Immature natural killer cell (primary cell): ENCODE results near the gene POU2F1. TPM values are rescaled to one million over a fixed set of nuclear protein-coding genes. Genes with fewer than 3 reads are reported as not detected.

ENCODE experiments used
- DNase-seq, 3 donors: peaks; one replicate each; pipeline ENCODE4 v3.0.0; 2022; ENCODE audit warnings: mixed read lengths in 1 of 3
- H3K27ac Mint-ChIP-seq, 6 donors: one replicate each; pipeline ENCODE4 v1.8.0; 2020; ENCODE audit warnings: mixed read lengths in 6 of 6, mild to moderate bottlenecking in 5 of 6, inconsistent platforms in 4 of 6, moderate library complexity in 3 of 6
- H3K27me3 Mint-ChIP-seq, 3 donors: one replicate each; pipeline ENCODE4 v1.8.0; 2020 to 2021; ENCODE audit warnings: low read depth in 3 of 3, mild to moderate bottlenecking in 3 of 3, mixed read lengths in 3 of 3, moderate library complexity in 3 of 3, inconsistent platforms in 1 of 3
- H3K36me3 Mint-ChIP-seq, 3 donors: one replicate each; pipeline ENCODE4 v1.8.0; 2020; ENCODE audit warnings: mixed read lengths in 3 of 3, inconsistent platforms in 2 of 3, mild to moderate bottlenecking in 2 of 3
- H3K4me1 Mint-ChIP-seq, 2 donors: one replicate each; pipeline ENCODE4 v1.8.0; 2020; ENCODE audit warnings: inconsistent platforms in 2 of 2, mild to moderate bottlenecking in 2 of 2, mixed read lengths in 2 of 2, moderate library complexity in 1 of 2
- H3K4me3 Mint-ChIP-seq, 5 donors: one replicate each; pipeline ENCODE4 v1.8.0; 2020; ENCODE audit warnings: mild to moderate bottlenecking in 5 of 5, mixed read lengths in 5 of 5, inconsistent platforms in 3 of 5, moderate library complexity in 3 of 5
- H3K9me3 Mint-ChIP-seq, 6 donors: one replicate each; pipeline ENCODE4 v1.8.0; 2020; ENCODE audit warnings: mild to moderate bottlenecking in 6 of 6, mixed read lengths in 6 of 6, inconsistent platforms in 4 of 6, moderate library complexity in 3 of 6
- polyA plus RNA-seq, 3 donors: library from polyadenylated mRNA; unstranded; fragments of 300-500 nt; fragmentation: Illumina TruSeq; gene quantifications; one replicate each; pipeline ENCODE4 v1.2.3, GENCODE V29; 2021

Gene POU2F1
- polyA plus RNA-seq, 3 donors from 2014 or later: 0.70 to 8.7 (median 4.4) TPM

DNA sequence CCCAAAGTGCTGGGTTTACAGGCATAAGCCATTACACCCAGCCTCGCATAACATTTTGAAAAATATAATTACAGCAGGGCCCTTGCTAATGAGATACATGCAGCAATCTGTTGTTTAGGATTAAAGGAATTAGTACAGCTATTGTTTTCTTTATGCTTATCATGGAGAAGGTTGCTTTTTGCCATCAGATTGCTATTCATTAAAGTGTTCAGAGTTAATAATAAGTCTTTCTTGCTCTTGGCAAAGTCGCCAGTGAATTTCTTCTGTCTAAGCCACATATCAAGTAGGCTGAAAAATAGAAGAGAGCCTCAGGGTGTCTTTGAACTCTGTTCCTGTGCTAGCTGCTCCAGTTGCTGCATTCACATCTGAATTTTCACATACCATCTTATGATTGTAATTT, 144.1 kb downstream of the POU2F1 start:
- no peak for DNase-seq
- H3K9me3 Mint-ChIP-seq: no peaks in the 10 kb centered on the region
- H3K4me1 Mint-ChIP-seq: peaks cover 0 to 8% of the 10 kb centered on the region in 2 donors
- no peak overlapping the region for H3K27ac Mint-ChIP-seq
- H3K36me3 Mint-ChIP-seq: peaks cover 4 to 8% (median 5%) of the 10 kb centered on the region in 3 donors
- peaks cover 0 to 3% (median 0%) of the 10 kb centered on the region in 3 donors for H3K27me3 Mint-ChIP-seq
- no peak overlapping the region for H3K4me3 Mint-ChIP-seq

DNA sequence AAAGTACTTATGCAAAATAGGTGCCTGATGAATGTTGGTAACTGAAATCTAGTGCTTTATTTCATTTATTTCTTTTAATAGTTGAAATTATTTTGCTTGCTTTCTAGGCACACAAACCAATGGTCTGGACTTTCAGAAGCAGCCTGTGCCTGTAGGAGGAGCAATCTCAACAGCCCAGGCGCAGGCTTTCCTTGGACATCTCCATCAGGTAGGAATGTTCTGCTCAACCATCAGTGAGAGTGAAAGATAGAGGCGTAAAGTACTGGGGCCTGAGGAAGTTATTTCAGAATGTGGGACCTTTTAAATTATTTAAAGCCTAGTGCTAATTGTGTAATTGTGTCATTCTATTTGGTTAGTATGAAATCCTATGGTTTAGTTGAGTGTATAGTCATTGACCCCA, 144.7 kb downstream of the POU2F1 start:
- H3K27ac Mint-ChIP-seq: no peak overlapping the region
- H3K4me3 Mint-ChIP-seq: no peak overlapping the region
- no peaks in the 10 kb centered on the region for H3K9me3 Mint-ChIP-seq
- H3K36me3 Mint-ChIP-seq: peaks cover 4 to 8% (median 5%) of the 10 kb centered on the region in 3 donors
- H3K27me3 Mint-ChIP-seq: peaks cover 0 to 1% (median 0%) of the 10 kb centered on the region in 3 donors
- peaks cover 0 to 6% of the 10 kb centered on the region in 2 donors for H3K4me1 Mint-ChIP-seq
- DNase-seq: no peak

DNA sequence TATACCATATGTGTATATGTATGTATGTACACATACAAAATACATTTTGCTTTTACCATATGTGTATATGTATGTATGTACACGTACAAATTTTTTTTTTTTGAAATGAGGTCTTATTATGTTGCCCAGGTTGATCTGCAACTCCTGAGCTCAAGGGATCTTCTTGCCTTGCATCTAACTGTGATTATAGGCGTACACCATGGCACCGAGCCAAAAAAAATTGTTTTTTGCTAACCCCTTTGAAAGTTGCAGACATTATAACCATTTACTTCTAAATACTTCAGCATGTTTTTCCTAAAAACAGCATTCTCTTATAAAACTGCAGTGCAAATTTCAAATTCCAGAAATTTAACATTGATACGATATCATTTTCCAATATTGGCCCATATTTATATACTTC, 147.0 kb downstream of the POU2F1 start:
- H3K27me3 Mint-ChIP-seq: peaks cover 0 to 2% (median 1%) of the 10 kb centered on the region in 3 donors

DNA sequence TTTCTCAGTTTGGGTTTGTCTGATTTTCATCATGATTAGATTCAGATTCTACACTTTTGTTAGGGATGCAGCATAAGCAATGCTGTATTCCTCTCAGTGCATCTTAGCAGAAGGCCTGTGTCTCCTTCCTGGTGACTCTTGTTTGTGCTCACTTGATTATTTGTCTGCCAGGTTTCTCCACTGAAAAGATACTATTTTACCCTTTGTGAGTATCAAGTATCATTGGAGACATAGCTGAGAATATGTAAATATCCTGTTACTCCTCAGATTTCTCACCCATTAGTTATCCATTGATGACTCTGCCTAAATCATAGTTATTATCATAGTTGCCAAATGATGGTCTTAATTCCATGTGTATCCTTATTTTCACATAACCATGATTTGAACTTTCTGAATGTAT, 148.5 kb downstream of the POU2F1 start:
- H3K4me3 Mint-ChIP-seq: no peak overlapping the region
- DNase-seq: no peak
- H3K9me3 Mint-ChIP-seq: no peaks in the 10 kb centered on the region
- H3K36me3 Mint-ChIP-seq: peaks cover 5 to 10% (median 9%) of the 10 kb centered on the region in 3 donors
- H3K4me1 Mint-ChIP-seq: no peaks in the 10 kb centered on the region
- no peak overlapping the region for H3K27ac Mint-ChIP-seq
- H3K27me3 Mint-ChIP-seq: peaks cover 0 to 2% (median 1%) of the 10 kb centered on the region in 3 donors

More for the DNA sequence above, 147.0 kb downstream of the POU2F1 start:
- Mint-ChIP-seq H3K9me3 (no peaks in the 10 kb centered on the region), H3K36me3 (peaks cover 4 to 8% (median 5%) of the 10 kb centered on the region in 3 donors), H3K4me3 (no peak overlapping the region), H3K27ac (no peak overlapping the region), H3K4me1 (no peaks in the 10 kb centered on the region)
- DNase-seq: no peak

DNA sequence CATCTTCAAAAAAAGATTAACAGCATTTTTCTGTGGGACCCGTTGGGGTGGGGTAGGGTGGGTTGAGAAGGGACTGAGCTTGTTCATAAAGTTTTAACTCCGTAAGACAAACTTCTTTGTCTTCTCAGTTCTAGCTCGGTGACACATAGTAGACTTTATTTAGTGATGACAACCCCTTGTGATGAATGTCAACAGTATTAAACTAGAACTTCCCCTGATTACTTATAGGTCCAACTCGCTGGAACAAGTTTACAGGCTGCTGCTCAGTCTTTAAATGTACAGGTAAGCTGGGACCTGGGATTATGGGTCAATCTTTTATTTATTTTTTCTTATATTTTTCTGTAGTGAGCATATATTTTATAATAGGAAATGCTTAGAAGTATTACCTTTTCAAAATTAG, 149.2 kb downstream of the POU2F1 start:
- DNase-seq: no peak
- peaks cover 5 to 14% (median 9%) of the 10 kb centered on the region in 3 donors for H3K36me3 Mint-ChIP-seq
- H3K27ac Mint-ChIP-seq: no peak overlapping the region
- H3K4me3 Mint-ChIP-seq: no peak overlapping the region
- H3K4me1 Mint-ChIP-seq: no peaks in the 10 kb centered on the region
- H3K9me3 Mint-ChIP-seq: no peaks in the 10 kb centered on the region
- peaks cover 0 to 2% (median 1%) of the 10 kb centered on the region in 3 donors for H3K27me3 Mint-ChIP-seq

DNA sequence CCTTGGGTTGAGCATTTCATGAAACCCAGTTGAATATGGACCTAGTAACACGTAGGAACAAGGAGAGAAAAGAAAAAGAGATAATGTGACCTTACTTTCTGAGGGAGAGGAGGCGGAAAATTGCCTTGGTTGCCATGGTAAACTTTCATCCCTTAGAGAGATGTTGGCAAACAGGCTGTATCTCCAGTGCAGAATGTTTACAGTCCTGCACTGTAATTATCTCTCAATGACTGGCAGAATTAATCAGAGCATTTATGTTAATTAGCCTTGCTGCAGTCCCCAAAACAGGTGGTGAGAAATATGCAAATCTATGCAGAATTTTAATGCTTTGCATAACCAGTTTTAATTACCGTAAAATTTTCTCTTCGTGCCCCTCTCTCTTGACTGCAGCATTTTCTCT, 150.3 kb downstream of the POU2F1 start:
- no peak for DNase-seq
- Mint-ChIP-seq H3K27me3 (peaks cover 0 to 2% (median 1%) of the 10 kb centered on the region in 3 donors), H3K36me3 (peaks cover 5 to 14% (median 9%) of the 10 kb centered on the region in 3 donors), H3K4me1 (no peaks in the 10 kb centered on the region), H3K4me3 (no peak overlapping the region), H3K27ac (no peak overlapping the region), H3K9me3 (no peaks in the 10 kb centered on the region)

DNA sequence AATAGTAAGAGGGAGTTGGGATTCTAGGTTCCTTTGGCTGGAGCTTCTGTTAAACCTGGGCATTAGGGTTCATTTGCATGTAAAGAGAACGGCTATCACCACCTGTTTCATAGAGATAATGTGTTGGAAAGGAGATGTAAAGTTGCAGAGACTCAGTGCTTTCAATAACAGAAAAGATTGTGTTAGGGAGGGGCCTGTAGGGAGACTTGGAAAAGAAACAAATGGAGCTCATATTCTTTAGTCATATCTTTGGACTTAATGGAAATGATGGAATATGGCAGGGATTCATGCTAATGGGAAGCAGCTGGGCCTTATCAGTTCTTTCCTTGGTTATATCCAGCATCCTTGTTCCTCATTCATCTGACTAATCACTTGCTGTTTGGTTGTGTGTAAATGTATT, 152.7 kb downstream of the POU2F1 start:
- H3K4me3 Mint-ChIP-seq: no peak overlapping the region
- no peak overlapping the region for H3K27ac Mint-ChIP-seq
- no peaks in the 10 kb centered on the region for H3K9me3 Mint-ChIP-seq
- no peaks in the 10 kb centered on the region for H3K4me1 Mint-ChIP-seq
- H3K36me3 Mint-ChIP-seq: peaks cover 4 to 16% (median 13%) of the 10 kb centered on the region in 3 donors
- DNase-seq: no peak
- H3K27me3 Mint-ChIP-seq: peaks cover 0 to 2% (median 0%) of the 10 kb centered on the region in 3 donors

DNA sequence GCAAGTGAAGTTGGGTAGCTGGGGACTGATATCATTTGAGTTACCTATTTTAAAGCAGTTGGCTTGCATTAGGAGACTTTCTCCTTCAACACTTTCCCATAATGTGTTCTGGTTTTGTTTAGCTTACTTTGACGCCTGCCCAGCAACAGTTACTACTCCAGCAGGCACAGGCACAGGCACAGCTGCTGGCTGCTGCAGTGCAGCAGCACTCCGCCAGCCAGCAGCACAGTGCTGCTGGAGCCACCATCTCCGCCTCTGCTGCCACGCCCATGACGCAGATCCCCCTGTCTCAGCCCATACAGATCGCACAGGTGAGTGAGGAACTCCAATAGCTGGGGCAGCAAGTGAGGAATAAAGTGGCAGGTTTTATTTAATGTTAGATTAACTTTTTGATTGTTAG, 153.3 kb downstream of the POU2F1 start:
- H3K4me3 Mint-ChIP-seq: no peak overlapping the region
- DNase-seq: no peak
- no peak overlapping the region for H3K27ac Mint-ChIP-seq
- no peaks in the 10 kb centered on the region for H3K9me3 Mint-ChIP-seq
- H3K4me1 Mint-ChIP-seq: no peaks in the 10 kb centered on the region
- H3K27me3 Mint-ChIP-seq: peaks cover 0 to 2% (median 0%) of the 10 kb centered on the region in 3 donors
- H3K36me3 Mint-ChIP-seq: peaks cover 4 to 16% (median 13%) of the 10 kb centered on the region in 3 donors

DNA sequence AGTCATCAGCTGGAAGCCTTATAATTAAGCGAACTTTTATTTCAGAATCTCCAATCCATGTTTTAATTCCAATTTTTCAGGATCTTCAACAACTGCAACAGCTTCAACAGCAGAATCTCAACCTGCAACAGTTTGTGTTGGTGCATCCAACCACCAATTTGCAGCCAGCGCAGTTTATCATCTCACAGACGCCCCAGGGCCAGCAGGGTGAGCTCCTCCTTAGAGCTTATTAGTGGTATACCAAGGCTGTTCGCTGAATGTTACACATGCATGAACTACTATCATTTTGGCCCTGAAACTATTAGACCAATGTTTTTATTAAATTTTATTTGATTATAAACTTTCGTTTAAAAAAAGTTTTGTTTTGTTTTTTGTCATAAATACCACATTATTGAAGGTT, 155.3 kb downstream of the POU2F1 start:
- Mint-ChIP-seq H3K27me3 (peaks cover 0 to 2% (median 0%) of the 10 kb centered on the region in 3 donors), H3K27ac (no peak overlapping the region), H3K4me1 (no peaks in the 10 kb centered on the region), H3K36me3 (peaks cover 4 to 23% (median 20%) of the 10 kb centered on the region in 3 donors), H3K4me3 (no peak overlapping the region), H3K9me3 (no peaks in the 10 kb centered on the region)
- DNase-seq: no peak

DNA sequence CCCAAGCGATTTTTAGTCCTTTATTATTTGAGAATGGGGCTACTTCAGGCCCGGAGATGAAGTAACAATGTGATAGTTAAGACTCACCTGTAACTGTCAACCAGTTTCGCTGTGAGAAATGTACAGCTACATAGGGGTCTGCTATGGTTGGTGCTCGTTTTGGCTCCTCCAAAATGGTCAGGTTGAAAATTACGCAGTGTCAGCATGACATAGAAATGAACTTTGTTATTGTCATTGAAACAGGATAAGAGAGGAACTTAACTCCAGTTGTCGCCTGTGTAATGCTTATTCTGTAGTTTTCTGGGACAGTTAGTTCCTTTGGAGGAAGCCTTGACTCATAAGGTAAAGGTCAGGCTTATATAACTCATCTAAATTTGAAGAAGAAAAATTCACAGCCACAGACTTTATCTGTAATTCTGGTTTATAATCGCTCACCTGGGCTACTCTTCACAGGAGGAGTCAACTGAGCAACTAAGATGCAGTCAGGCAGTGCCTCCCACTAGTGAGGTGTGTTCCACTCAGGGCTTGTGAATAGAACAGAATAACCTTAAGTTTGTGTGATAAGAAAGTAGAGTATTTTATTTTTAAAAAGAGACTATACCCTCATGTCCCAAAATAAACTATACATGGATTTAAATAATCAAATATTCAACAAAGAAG, 166.7 kb downstream of the POU2F1 start:
- peaks cover 12 to 38% (median 29%) of the 10 kb centered on the region in 3 donors for H3K36me3 Mint-ChIP-seq
- DNase-seq: no peak
- H3K27ac Mint-ChIP-seq: no peak overlapping the region
- no peaks in the 10 kb centered on the region for H3K4me1 Mint-ChIP-seq
- H3K9me3 Mint-ChIP-seq: no peaks in the 10 kb centered on the region
- peaks cover 0 to 5% (median 3%) of the 10 kb centered on the region in 3 donors for H3K27me3 Mint-ChIP-seq
- no peak overlapping the region for H3K4me3 Mint-ChIP-seq

DNA sequence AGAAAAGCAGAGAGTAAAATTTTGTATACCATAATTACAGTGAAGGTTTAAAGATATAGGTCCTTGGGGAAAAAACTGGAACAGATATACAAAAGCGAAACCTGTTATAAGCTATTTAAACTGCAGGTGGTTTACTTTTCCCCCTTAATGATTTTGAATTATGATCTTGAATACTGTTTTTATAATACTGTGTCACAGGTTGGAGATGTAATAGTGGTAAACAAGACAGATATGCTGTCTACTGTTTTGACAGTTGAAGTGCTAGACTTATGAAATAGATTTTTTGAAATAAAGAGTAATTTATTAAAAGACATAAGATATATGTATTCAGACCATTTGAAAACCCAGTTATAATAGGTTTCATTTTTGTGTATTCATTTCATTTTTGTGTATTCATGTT, 168.3 kb downstream of the POU2F1 start:
- Mint-ChIP-seq H3K4me1 (no peaks in the 10 kb centered on the region), H3K36me3 (peaks cover 9 to 33% (median 20%) of the 10 kb centered on the region in 3 donors), H3K4me3 (no peak overlapping the region), H3K27me3 (peaks cover 0 to 5% (median 0%) of the 10 kb centered on the region in 3 donors), H3K9me3 (no peaks in the 10 kb centered on the region), H3K27ac (no peak overlapping the region)
- DNase-seq: no peak

DNA sequence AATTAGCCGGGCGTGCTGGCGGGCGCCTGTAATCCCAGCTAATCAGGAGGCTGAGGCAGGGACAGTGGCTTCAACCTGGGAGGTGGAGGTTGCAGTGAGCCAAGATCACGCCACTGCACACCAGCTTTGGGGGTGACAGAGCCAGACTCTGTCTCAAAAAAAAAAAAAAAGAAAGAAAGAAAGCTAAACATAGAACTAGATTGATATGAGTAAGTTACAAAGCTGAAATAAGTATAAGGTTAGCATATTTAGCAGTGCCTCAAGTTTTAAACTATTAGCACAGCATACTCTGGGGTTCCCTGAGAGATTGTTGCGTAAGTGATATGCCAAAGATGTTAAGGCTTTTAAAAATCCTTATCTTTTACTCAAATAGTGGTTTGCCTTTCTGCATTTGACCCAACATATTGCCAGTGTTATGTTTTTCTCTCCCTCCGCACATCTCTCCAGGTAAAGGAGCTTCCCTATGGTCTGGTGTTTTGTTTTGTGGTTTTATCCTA, 171.6 kb downstream of the POU2F1 start:
- no peak for DNase-seq
- H3K4me1 Mint-ChIP-seq: no peaks in the 10 kb centered on the region
- peaks cover 4 to 21% (median 14%) of the 10 kb centered on the region in 3 donors for H3K36me3 Mint-ChIP-seq

DNA sequence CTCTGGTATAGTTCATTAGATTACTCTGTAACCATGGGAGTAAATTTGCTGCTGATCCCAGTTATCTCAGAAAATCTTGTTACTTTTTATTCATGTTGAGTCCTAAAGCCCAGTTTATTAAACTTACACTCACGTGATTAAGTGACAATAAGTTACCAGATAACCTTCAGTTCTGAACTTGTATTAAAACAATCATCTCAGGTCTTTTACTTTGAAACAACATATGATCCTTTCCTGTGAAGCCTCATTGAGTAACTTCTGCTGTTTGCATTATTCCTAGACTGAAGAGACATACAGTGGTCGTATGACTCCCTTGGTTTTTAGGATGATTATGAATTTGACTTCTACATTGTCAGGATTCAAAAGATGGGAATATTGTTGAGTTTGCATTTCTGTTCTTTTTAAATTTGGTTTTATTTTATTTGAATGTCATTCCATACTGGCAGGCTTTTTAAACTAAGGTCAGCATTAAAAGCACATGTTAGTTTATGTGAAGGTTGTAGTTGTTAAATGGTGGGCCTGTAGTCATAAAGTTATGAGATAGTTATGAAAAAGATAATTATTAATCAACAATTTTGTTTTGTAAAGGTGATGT, 179.8 kb downstream of the POU2F1 start:
- H3K27ac Mint-ChIP-seq: no peak overlapping the region
- peaks cover 14 to 29% (median 15%) of the 10 kb centered on the region in 3 donors for H3K36me3 Mint-ChIP-seq
- no peak overlapping the region for H3K4me3 Mint-ChIP-seq
- H3K9me3 Mint-ChIP-seq: no peaks in the 10 kb centered on the region
- no peaks in the 10 kb centered on the region for H3K27me3 Mint-ChIP-seq
- no peak for DNase-seq
- H3K4me1 Mint-ChIP-seq: peaks cover 6 to 12% of the 10 kb centered on the region in 2 donors

More for the DNA sequence above, 171.6 kb downstream of the POU2F1 start:
- H3K27me3 Mint-ChIP-seq: no peaks in the 10 kb centered on the region
- H3K9me3 Mint-ChIP-seq: no peaks in the 10 kb centered on the region
- no peak overlapping the region for H3K4me3 Mint-ChIP-seq
- no peak overlapping the region for H3K27ac Mint-ChIP-seq

DNA sequence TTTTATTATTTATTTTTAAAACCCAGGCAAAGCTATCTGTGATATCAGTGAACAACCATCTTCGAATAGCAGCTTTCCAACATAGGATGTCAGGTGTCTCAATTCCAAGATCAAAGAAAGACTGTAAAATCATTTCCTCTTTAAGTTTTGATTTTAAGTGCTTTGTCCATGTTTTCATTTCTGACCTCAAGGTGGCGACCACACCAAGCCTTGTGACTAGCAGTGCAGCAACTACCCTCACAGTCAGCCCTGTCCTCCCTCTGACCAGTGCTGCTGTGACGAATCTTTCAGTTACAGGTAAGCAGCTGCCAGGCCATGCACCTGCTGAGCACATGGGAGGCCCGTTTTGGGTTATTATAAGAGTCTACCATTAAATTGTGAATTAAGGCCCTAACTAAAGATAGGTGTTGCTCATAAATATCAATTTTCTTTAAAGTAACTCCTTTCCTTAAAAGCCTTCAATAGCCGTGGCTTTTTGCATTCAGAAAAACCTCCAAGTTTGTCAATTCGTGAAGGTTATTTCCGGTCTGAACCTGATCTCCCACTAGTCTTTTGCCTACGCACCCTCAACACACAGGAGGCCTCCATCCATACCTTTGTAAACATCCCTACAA, 180.7 kb downstream of the POU2F1 start:
- H3K4me1 Mint-ChIP-seq: peaks cover 6 to 12% of the 10 kb centered on the region in 2 donors
- no peaks in the 10 kb centered on the region for H3K27me3 Mint-ChIP-seq
- peak; percentile 64 to 72 (median 70) for DNase-seq
- H3K36me3 Mint-ChIP-seq: peaks cover 18 to 32% (median 21%) of the 10 kb centered on the region in 3 donors
- no peak overlapping the region for H3K4me3 Mint-ChIP-seq
- peak overlapping the region; percentile 7 to 80 (median 52) for H3K27ac Mint-ChIP-seq
- no peaks in the 10 kb centered on the region for H3K9me3 Mint-ChIP-seq
